Amniotic stem cell (primary cell): ENCODE data around the gene TIMM10.

ENCODE experiments used
- DNase-seq: peaks from one replicate; lab custom pipeline; 2025; lab: John Stamatoyannopoulos, UW

Gene TIMM10

GRCh38 chr11:57482782-57483561 is 47.6 kb downstream of the TIMM10 start:
- DNase-seq: no peak

GRCh38 chr11:57481915-57482781 is 48.4 kb downstream of the TIMM10 start:
- DNase-seq: no peak

- no peak for DNase-seq
Measured at GRCh38 chr11:57481315-57481714, 49.2 kb downstream of the TIMM10 start.

GRCh38 chr11:57480409-57481137 is 50.0 kb downstream of the TIMM10 start:
- DNase-seq: no peak

GRCh38 chr11:57479911-57480310 is 50.6 kb downstream of the TIMM10 start:
- DNase-seq: no peak

GRCh38 chr11:57479021-57479663 is 51.4 kb downstream of the TIMM10 start:
- DNase-seq: no peak
